T-cell (primary cell): Measurements from ENCODE around the gene ZDHHC7. TPM values are rescaled to one million over a fixed set of nuclear protein-coding genes. Genes with fewer than 3 reads are reported as not detected.
"Not testable (repeated sequence)": the region's sequence is repeated elsewhere in the genome, so short reads cannot be mapped to it uniquely, and the experiment has no call there.

Experiments used
- ATAC-seq, 4 experiments: fragments of 200-7000 bp in 3 of 4; fragments of 150-1000 bp in 1 of 4; cut with Tn5 transposase; replicated peaks in 1 of 4; 1 replicate in 3 of 4; 2 replicates in 1 of 4; pipeline ENCODE4 v1.10.0; 2021; ENCODE audit warnings: moderate library complexity in 3 of 4, mild to moderate bottlenecking in 2 of 4, moderate number of reproducible peaks in 1 of 4
- CTCF ChIA-PET, 2 donors: fragments of 300-600 bp; sonication (Branson Sonifier 250); formaldehyde crosslinking; loops; one replicate each; lab custom pipeline; 2022; ENCODE audit warnings: antibody characterized with exemption in 2 of 2; lab: Charles Lee
- POLR2A ChIA-PET, 2 donors: fragments of 300-600 bp; sonication (Branson Sonifier 250); formaldehyde crosslinking; loops; one replicate each; lab custom pipeline; 2022; ENCODE audit warnings: antibody characterized with exemption in 2 of 2; lab: Charles Lee
- DNase-seq, 35 experiments: peaks; one replicate each; pipeline versions ENCODE4 v3.0.0 to v3.0.0-alpha.2; 2013 to 2023
- H3K27ac ChIP-seq: one replicate; pipeline ENCODE4 v1.5.1; 2013; ENCODE audit warnings: low read length
- H3K27me3 ChIP-seq, 2 experiments: replicated peaks in 1 of 2; 1 replicate in 1 of 2; 2 replicates in 1 of 2; pipeline versions ENCODE4 v1.6.1 to v1.7.0; 2013; ENCODE audit warnings: low read length in 1 of 2, mixed read lengths in 1 of 2; ENCODE audit not compliant: control insufficient read depth in 2 of 2, insufficient read depth in 2 of 2; ENCODE audit errors: extremely low read depth in 1 of 2
- H3K36me3 ChIP-seq, 2 donors: 1 replicate in 1 of 2; 2 replicates in 1 of 2; pipeline versions ENCODE4 v1.6.1 to v1.7.0; 2013; ENCODE audit warnings: low read length in 1 of 2; ENCODE audit not compliant: control insufficient read depth in 2 of 2, insufficient read depth in 1 of 2; ENCODE audit errors: extremely low read depth in 1 of 2
- H3K4me1 ChIP-seq, 2 experiments: 1 replicate in 1 of 2; 2 replicates in 1 of 2; pipeline versions ENCODE4 v1.6.1 to v1.7.0; 2013; ENCODE audit warnings: low read length in 2 of 2, mixed read lengths in 1 of 2; ENCODE audit not compliant: insufficient read depth in 2 of 2, control insufficient read depth in 1 of 2; ENCODE audit errors: extremely low read depth in 1 of 2
- H3K4me3 ChIP-seq, 2 donors: 1 replicate in 1 of 2; 2 replicates in 1 of 2; pipeline versions ENCODE4 v1.5.1 to v1.7.0; 2013; ENCODE audit warnings: mild to moderate bottlenecking in 2 of 2, low read length in 1 of 2, moderate library complexity in 1 of 2; ENCODE audit not compliant: control insufficient read depth in 1 of 2; ENCODE audit errors: extremely low read depth in 1 of 2
- H3K9me3 ChIP-seq: 2 replicates; pipeline ENCODE4 v1.7.0; 2013
- H3K27ac Mint-ChIP-seq, 2 donors: one replicate each; pipeline ENCODE4 v1.8.0; 2020 to 2021; ENCODE audit warnings: mild to moderate bottlenecking in 2 of 2, mixed read lengths in 2 of 2
- H3K27me3 Mint-ChIP-seq, 2 donors: one replicate each; pipeline ENCODE4 v1.8.0; 2021 to 2022; ENCODE audit warnings: mixed read lengths in 2 of 2
- H3K36me3 Mint-ChIP-seq: one replicate; pipeline ENCODE4 v1.8.0; 2021; ENCODE audit warnings: mixed read lengths
- H3K4me1 Mint-ChIP-seq, 3 donors: one replicate each; pipeline ENCODE4 v1.8.0; 2020 to 2022; ENCODE audit warnings: mixed read lengths in 3 of 3, mild to moderate bottlenecking in 1 of 3
- H3K4me3 Mint-ChIP-seq, 3 donors: one replicate each; pipeline ENCODE4 v1.8.0; 2020 to 2022; ENCODE audit warnings: mild to moderate bottlenecking in 3 of 3, mixed read lengths in 3 of 3, moderate library complexity in 3 of 3
- H3K9me3 Mint-ChIP-seq, 3 donors: one replicate each; pipeline ENCODE4 v1.8.0; 2020 to 2022; ENCODE audit warnings: mixed read lengths in 3 of 3
- WGBS: methylation state at CpG from one replicate; pipeline ENCODE4 v1.1.5; 2013; ENCODE audit warnings: missing lambda C conversion rate; ENCODE audit not compliant: insufficient coverage; 5-methylcytosine and 5-hydroxymethylcytosine counted together
- total RNA-seq, 35 experiments: library from RNA in 6 of 35; stranded (reverse) in 6 of 35; fragments of 120-200 nt in 1 of 35; gene quantifications; one replicate each; pipeline versions ENCODE4 v1.2.1 to v1.2.4 and lab custom pipeline; 2013 to 2026

ZDHHC7 gene
- total RNA-seq, 5 donors from 2014 or later (not counting 1 experiment from before 2014, with no cell fraction given) = 33.5 to 43.9 (median 38.7) TPM

DNA sequence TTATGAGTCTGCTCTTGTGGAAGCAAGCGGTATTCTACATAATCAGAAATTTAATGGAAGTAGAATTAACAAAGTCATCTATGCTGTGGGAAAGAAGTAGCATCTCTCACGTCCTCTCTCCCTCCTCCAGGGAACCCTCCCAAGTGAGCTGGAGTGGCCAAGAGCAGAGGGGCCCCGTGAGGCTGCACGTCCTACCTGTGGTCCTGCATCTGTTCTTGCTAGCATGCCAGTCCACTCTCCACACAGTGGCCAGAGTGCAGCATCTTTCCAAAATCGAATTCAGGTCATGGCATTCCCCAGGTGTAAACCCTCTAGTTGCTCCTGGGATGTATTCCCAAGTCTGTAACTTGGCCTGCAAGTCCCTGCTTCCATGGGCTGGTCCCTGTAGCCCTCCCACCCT lies 26.4 kb upstream of the ZDHHC7 start:
- Mint-ChIP-seq H3K4me3 (no peak overlapping the region), H3K9me3 (no peaks in the 10 kb centered on the region), H3K4me1 (peaks cover 0 to 1% (median 0%) of the 10 kb centered on the region in 3 donors), H3K27me3 (no peaks in the 10 kb centered on the region), H3K27ac (no peak overlapping the region), H3K36me3 (peaks cover 11% of the 10 kb centered on the region)
- ChIA-PET CTCF (no interaction called here), POLR2A (no interaction called here)
- Histone ChIP-seq H3K36me3 (peaks cover 4 to 13% of the 10 kb centered on the region in 2 donors), H3K4me1 (no peaks in the 10 kb centered on the region), H3K27me3 (no peaks in the 10 kb centered on the region), H3K9me3 (no peaks in the 10 kb centered on the region), H3K27ac (no peak overlapping the region), H3K4me3 (no peak overlapping the region)
- DNase-seq (no peak), ATAC-seq (no peak)
- 76% methylated on average over 4 of the region's 5 CpGs for WGBS

DNA sequence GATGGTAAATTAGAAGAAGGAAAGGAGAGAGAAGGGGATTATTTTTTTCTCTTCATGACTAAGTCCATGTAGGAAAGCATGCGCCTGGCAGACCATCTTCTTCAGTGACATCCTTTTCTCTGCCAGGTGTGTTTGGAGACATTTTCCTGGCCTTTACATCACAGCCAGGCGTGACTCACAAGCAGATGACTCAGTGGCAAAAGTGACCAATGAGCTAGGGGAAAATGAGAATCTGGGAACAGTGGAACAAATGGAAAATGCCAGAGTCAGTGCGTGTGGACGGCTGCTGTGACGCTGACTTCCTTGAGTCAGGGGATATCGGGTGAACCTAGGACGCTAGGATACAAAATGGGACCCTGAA lies 25.7 kb upstream of the ZDHHC7 start:
- H3K27ac ChIP-seq = no peak overlapping the region
- Mint-ChIP-seq H3K4me1 (peaks cover 0 to 1% (median 0%) of the 10 kb centered on the region in 3 donors), H3K4me3 (no peak overlapping the region), H3K27ac (peak overlapping the region in 1 of 2 donors; percentile 50), H3K36me3 (peaks cover 16% of the 10 kb centered on the region), H3K9me3 (no peaks in the 10 kb centered on the region), H3K27me3 (no peaks in the 10 kb centered on the region)
- no peak for DNase-seq
- 81% methylated on average over 7 of the region's 7 CpGs for WGBS
- peaks cover 7 to 13% of the 10 kb centered on the region in 2 donors for H3K36me3 ChIP-seq
- H3K4me3 ChIP-seq = no peak overlapping the region
- no peaks in the 10 kb centered on the region for H3K27me3 ChIP-seq
- no peaks in the 10 kb centered on the region for H3K4me1 ChIP-seq
- H3K9me3 ChIP-seq = no peaks in the 10 kb centered on the region
- CTCF ChIA-PET = interaction anchor here in 1 of 2 donors (0.6 kb wide), 1 partner anchor 413 kb away, joined by 3 read pairs; no protein-coding TSS in a partner anchor
- no peak for ATAC-seq
- POLR2A ChIA-PET = no interaction called here

DNA sequence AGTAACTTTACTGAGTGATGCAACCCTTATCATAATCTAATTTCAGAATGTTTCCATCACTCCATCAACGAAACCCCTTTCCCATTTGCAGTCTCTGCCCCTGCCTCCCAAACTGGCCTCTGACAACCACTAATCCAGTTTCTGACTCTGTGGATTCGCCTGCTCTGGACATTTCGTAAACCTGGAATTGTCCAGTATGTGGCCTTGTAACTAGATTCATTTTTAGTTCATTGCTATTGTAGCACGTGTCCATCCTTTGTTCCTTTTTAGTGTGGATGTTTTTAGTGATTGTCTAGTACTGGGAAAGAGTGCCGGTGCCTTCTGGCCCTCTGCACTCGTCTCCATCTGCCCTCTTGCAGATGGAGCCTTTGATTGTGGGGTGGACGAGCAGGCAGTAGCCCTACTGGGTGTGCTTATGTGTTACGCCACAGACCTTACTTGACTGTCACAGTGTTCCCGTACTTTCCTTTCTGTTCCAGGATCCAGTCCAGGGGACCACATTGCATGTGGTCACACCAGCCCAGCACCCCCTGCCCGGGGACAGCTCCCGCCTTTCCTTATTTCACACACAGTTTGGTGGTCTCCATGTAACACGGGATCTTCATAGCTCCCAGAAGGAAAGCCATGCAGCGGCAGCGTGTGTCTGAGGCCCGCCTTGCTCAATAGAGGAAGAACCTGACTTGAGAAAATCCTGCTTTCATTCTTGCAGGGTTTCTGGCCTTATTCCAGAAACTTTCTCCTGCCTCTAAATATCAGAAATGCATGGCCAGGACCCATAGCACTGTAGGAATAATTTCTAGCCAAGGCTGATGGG lies 25.1 kb upstream of the ZDHHC7 start:
- Histone ChIP-seq H3K9me3 (no peaks in the 10 kb centered on the region), H3K4me3 (no peak overlapping the region), H3K27ac (no peak overlapping the region), H3K36me3 (peaks cover 8 to 13% of the 10 kb centered on the region in 2 donors), H3K4me1 (no peaks in the 10 kb centered on the region), H3K27me3 (no peaks in the 10 kb centered on the region)
- Mint-ChIP-seq H3K36me3 (peaks cover 20% of the 10 kb centered on the region), H3K27me3 (no peaks in the 10 kb centered on the region), H3K9me3 (no peaks in the 10 kb centered on the region), H3K4me1 (peaks cover 0 to 4% (median 3%) of the 10 kb centered on the region in 3 donors), H3K27ac (no peak overlapping the region), H3K4me3 (no peak overlapping the region)
- WGBS = 88% methylated on average over 15 of the region's 15 CpGs
- ATAC-seq (no peak), DNase-seq (no peak)
- CTCF ChIA-PET = interaction anchor here (0.6 to 0.7 kb wide), 2 partner anchors 412 to 647 kb away, joined by 3 to 7 read pairs; no protein-coding TSS in a partner anchor
- POLR2A ChIA-PET = no interaction called here

DNA sequence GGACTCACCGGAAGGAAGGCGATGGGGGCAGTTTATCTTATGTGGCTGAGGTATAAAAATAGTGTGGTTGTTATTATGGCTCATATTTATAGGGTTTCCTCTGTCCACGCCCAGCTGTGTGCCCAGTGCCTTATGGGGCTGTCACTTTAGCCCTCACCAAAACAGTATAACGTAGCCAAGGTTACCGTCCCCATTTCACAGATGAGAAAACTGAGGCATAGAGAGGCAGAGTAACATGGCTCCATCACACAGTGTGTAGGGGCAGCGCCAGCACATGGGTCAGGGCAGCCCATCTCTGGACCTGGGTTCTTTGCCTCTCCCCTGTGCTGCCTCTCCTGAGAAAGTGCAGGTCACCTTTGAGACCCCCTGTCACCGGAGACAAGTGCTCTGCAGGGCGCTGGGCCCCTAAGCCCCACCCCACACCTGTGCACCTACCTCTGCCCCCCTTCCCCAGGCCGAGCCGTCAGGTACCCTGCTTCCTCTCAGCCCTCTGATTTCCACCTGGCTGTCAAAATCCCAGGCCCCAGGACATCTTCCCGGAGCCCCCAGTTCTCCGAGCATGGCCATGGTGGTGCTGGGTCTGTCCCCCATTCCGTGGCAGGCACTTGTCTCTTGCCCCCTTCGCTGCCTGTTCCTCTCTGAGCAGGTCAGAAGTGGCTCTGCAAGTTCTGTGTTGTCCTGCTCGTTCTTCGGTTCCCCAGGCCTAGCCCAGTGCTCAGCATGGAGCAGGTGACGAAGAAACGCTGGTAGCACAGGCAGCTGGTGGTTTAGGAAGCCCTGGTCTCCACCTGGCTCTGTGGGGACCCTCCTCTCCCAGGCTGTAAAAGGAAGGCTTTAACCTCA lies 23.5 kb upstream of the ZDHHC7 start:
- ChIA-PET POLR2A (no interaction called here), CTCF (no interaction called here)
- Histone ChIP-seq H3K36me3 (peaks cover 8 to 11% of the 10 kb centered on the region in 2 donors), H3K4me1 (peaks cover 0 to 4% of the 10 kb centered on the region in 2 experiments), H3K27ac (no peak overlapping the region), H3K27me3 (no peaks in the 10 kb centered on the region), H3K4me3 (no peak overlapping the region), H3K9me3 (no peaks in the 10 kb centered on the region)
- Mint-ChIP-seq H3K4me3 (no peak overlapping the region), H3K36me3 (peaks cover 21% of the 10 kb centered on the region), H3K4me1 (peaks cover under 1 to 11% (median 9%) of the 10 kb centered on the region in 3 donors), H3K27ac (no peak overlapping the region), H3K9me3 (no peaks in the 10 kb centered on the region), H3K27me3 (no peaks in the 10 kb centered on the region)
- no peak for ATAC-seq
- 86% methylated on average over 16 of the region's 18 CpGs for WGBS
- DNase-seq = no peak

DNA sequence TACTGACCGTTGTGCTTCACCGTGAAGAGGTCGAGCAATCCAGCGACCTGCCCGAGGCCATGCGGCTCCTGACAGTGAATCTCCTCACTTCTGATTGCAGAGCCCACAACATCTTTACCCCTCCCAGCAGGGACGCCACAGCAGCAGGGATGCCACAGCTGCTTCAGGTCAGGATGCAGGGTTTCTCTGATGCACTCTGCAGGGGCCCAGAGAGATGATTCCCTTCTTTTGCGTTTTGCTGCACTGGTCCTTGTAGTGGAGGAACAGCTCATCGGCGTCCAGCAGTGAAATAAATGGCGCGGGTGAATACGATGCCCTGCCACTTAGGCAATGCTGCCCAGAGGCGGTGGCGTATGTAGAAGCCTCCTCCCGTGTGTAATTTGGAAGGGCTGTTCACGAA lies 21.8 kb upstream of the ZDHHC7 start:
- 99% methylated on average over 14 of the region's 17 CpGs for WGBS
- Mint-ChIP-seq H3K27me3 (no peaks in the 10 kb centered on the region), H3K27ac (no peak overlapping the region), H3K4me3 (no peak overlapping the region), H3K9me3 (no peaks in the 10 kb centered on the region), H3K4me1 (peaks cover 17 to 27% (median 26%) of the 10 kb centered on the region in 3 donors), H3K36me3 (peaks cover 20% of the 10 kb centered on the region)
- Histone ChIP-seq H3K36me3 (peaks cover 8 to 11% of the 10 kb centered on the region in 2 donors), H3K27ac (no peak overlapping the region), H3K4me1 (peaks cover 13 to 20% of the 10 kb centered on the region in 2 experiments), H3K4me3 (no peak overlapping the region), H3K27me3 (no peaks in the 10 kb centered on the region), H3K9me3 (no peaks in the 10 kb centered on the region)
- ATAC-seq (no peak), DNase-seq (no peak)
- ChIA-PET CTCF (interaction anchor here in 1 of 2 donors (0.6 kb wide), 1 partner anchor 35 kb away, joined by 5 read pairs; no protein-coding TSS in a partner anchor), POLR2A (no interaction called here)

DNA sequence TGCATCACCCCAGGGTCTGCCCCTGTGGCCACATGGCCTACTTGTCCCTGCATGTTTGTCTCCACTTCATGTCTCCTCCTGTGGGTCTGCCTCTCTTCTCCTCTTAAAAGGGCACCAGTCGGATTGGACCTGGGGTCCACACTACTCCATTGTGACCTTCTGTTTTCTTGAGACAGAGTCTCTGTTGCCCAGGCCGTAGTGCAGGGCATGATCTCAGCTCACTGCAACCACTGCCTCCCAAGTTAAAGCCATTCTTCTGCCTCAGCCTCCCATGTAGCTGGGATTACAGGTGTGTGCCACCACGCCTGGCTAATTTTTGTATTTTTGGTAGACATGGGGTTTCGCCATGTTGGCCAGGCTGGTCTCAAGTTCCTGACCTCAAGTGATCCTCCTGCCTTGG lies 20.9 kb upstream of the ZDHHC7 start:
- H3K4me3 Mint-ChIP-seq, H3K9me3 Mint-ChIP-seq, ATAC-seq, H3K27ac ChIP-seq, H3K4me3 ChIP-seq, H3K27ac Mint-ChIP-seq, H3K27me3 Mint-ChIP-seq, H3K9me3 ChIP-seq, H3K27me3 ChIP-seq, POLR2A ChIA-PET, DNase-seq: not testable (repeated sequence)
- peaks cover 18% of the 10 kb centered on the region for H3K36me3 Mint-ChIP-seq
- CTCF ChIA-PET = interaction anchor here in 1 of 2 donors (0.5 kb wide), 1 partner anchor 82 kb away, joined by 3 read pairs; no protein-coding TSS in a partner anchor
- peaks cover 18 to 31% (median 28%) of the 10 kb centered on the region in 3 donors for H3K4me1 Mint-ChIP-seq
- peaks cover 8 to 11% of the 10 kb centered on the region in 2 donors for H3K36me3 ChIP-seq
- H3K4me1 ChIP-seq = peaks cover 14 to 25% of the 10 kb centered on the region in 2 experiments
- WGBS = 83% methylated on average over 1 of the region's 4 CpGs
